Neural cell (in vitro differentiated cells): ENCODE data around the gene DAZL. TPM values are rescaled to one million over a fixed set of nuclear protein-coding genes. Genes with fewer than 3 reads are reported as not detected.
"Not testable (repeated sequence)": the region's sequence is repeated elsewhere in the genome, so short reads cannot be mapped to it uniquely, and the experiment has no call there.

ENCODE experiments used
- H2AFZ ChIP-seq: fragments of 200-600, 300-800 bp; sonication (generic), shearing (Covaris generic); 2 replicates; pipeline ENCODE4 v1.6.0; 2014; ENCODE audit warnings: low read depth, mild to moderate bottlenecking, antibody characterized with exemption, low read length, moderate library complexity
- H3F3A ChIP-seq: fragments of 200-600 bp; shearing (Covaris generic); 2 replicates; pipeline ENCODE4 v1.6.1; 2016; ENCODE audit warnings: mild to moderate bottlenecking, moderate library complexity, mixed read lengths, antibody characterized with exemption, low read length; ENCODE audit not compliant: insufficient read depth, poor library complexity, severe bottlenecking
- H3K27ac ChIP-seq: fragments of 200-600, 300-800 bp; sonication (generic), shearing (Covaris generic); 2 replicates; pipeline ENCODE4 v1.5.1; 2014; ENCODE audit warnings: mild to moderate bottlenecking, low read length, moderate library complexity
- H3K27me3 ChIP-seq: fragments of 300-800, 200-600 bp; sonication (generic), shearing (Covaris generic); 2 replicates; pipeline ENCODE4 v1.6.0; 2014; ENCODE audit warnings: mild to moderate bottlenecking, low read depth, low read length, moderate library complexity; ENCODE audit not compliant: insufficient read depth
- H3K36me3 ChIP-seq: fragments of 300-800, 200-600 bp; sonication (generic), shearing (Covaris generic); 2 replicates; pipeline ENCODE4 v1.5.1; 2014; ENCODE audit warnings: mild to moderate bottlenecking, antibody characterized with exemption, low read length, moderate library complexity; ENCODE audit not compliant: insufficient read depth
- H3K4me2 ChIP-seq: fragments of 300-800, 200-600 bp; sonication (generic), shearing (Covaris generic); 2 replicates; pipeline ENCODE4 v1.6.0; 2014; ENCODE audit warnings: mild to moderate bottlenecking, low read length
- H3K4me3 ChIP-seq: fragments of 300-800, 200-600 bp; sonication (generic), shearing (Covaris generic); 2 replicates; pipeline ENCODE4 v1.5.1; 2014; ENCODE audit warnings: mild to moderate bottlenecking, low read length, moderate library complexity
- H3K79me2 ChIP-seq: fragments of 200-600 bp; shearing (Covaris generic); replicated peaks from 2 replicates; pipeline ENCODE4 v1.6.0; 2014; ENCODE audit warnings: mild to moderate bottlenecking, low read length, moderate library complexity; ENCODE audit not compliant: insufficient read depth
- H3K9ac ChIP-seq: fragments of 300-800, 200-600 bp; sonication (generic), shearing (Covaris generic); 2 replicates; pipeline ENCODE4 v1.6.1; 2016; ENCODE audit warnings: mild to moderate bottlenecking, low read length, mixed read lengths
- H3K9me2 ChIP-seq: fragments of 200-600 bp; shearing (Covaris generic); 2 replicates; pipeline ENCODE4 v1.6.1; 2016; ENCODE audit warnings: mild to moderate bottlenecking, low read length, mixed read lengths; ENCODE audit not compliant: insufficient read depth
- H3K9me3 ChIP-seq: fragments of 200-600, 300-800 bp; sonication (generic), shearing (Covaris generic); 2 replicates; pipeline ENCODE4 v1.6.1; 2016; ENCODE audit warnings: mild to moderate bottlenecking, mixed run types, low read length, moderate library complexity, mixed read lengths
- H4K20me1 ChIP-seq: fragments of 200-600 bp; shearing (Covaris generic); 2 replicates; pipeline ENCODE4 v1.6.1; 2016; ENCODE audit warnings: mild to moderate bottlenecking, mixed run types; ENCODE audit not compliant: insufficient read depth
- EP300 ChIP-seq: fragments of 450-650 bp; conservative IDR thresholded peaks from 2 replicates; pipeline ENCODE4 v1.6.1; 2014; ENCODE audit warnings: antibody characterized with exemption, mild to moderate bottlenecking, moderate library complexity; ENCODE audit not compliant: poor library complexity, severe bottlenecking
- EZH2 ChIP-seq: fragments of 200-600, 300-800 bp; shearing (Covaris generic), sonication (generic); IDR thresholded peaks from 2 replicates; pipeline ENCODE4 v1.6.1; 2014; ENCODE audit warnings: antibody characterized with exemption, low read length, borderline replicate concordance, mild to moderate bottlenecking; ENCODE audit not compliant: insufficient read depth, poor library complexity, severe bottlenecking
- MXI1 ChIP-seq: fragments of 450-650 bp; conservative IDR thresholded peaks from 2 replicates; pipeline ENCODE4 v1.6.1; 2014; ENCODE audit warnings: antibody characterized with exemption, mild to moderate bottlenecking; ENCODE audit not compliant: poor library complexity, severe bottlenecking
- POLR2AphosphoS5 ChIP-seq: IDR thresholded peaks from 2 replicates; pipeline ENCODE4 v1.6.1; 2012
- RAD21 ChIP-seq: fragments of 450-650 bp; conservative IDR thresholded peaks from 2 replicates; pipeline ENCODE4 v1.6.1; 2014; ENCODE audit warnings: antibody characterized with exemption, mild to moderate bottlenecking, moderate library complexity
- SMC3 ChIP-seq: fragments of 450-650 bp; conservative IDR thresholded peaks from 2 replicates; pipeline ENCODE4 v1.6.1; 2014; ENCODE audit warnings: antibody characterized with exemption, mild to moderate bottlenecking, moderate library complexity; ENCODE audit not compliant: poor library complexity
- TAF1 ChIP-seq: IDR thresholded peaks from 2 replicates; pipeline ENCODE4 v1.6.1; 2012; ENCODE audit warnings: low read depth
- polyA plus RNA-seq: library from polyadenylated mRNA; depleted of rRNA; stranded (reverse); fragments of >200 nt; gene quantifications from 2 replicates; pipeline ENCODE4 v1.2.3, GENCODE V29; 2014
- TF ChIP-seq, protein P1 (sequence below): fragments of 450-650 bp; IDR thresholded peaks from 2 replicates; pipeline ENCODE4 v1.5.1; 2014; ENCODE audit warnings: antibody characterized with exemption, mild to moderate bottlenecking, moderate library complexity; ENCODE audit not compliant: poor library complexity, severe bottlenecking
- TF ChIP-seq, protein P2 (sequence below): IDR thresholded peaks from 2 replicates; pipeline ENCODE4 v1.6.1; 2012; ENCODE audit warnings: borderline replicate concordance

The DAZL gene
- polyA plus RNA-seq, 1 donor from 2014 or later = not detected

DNA sequence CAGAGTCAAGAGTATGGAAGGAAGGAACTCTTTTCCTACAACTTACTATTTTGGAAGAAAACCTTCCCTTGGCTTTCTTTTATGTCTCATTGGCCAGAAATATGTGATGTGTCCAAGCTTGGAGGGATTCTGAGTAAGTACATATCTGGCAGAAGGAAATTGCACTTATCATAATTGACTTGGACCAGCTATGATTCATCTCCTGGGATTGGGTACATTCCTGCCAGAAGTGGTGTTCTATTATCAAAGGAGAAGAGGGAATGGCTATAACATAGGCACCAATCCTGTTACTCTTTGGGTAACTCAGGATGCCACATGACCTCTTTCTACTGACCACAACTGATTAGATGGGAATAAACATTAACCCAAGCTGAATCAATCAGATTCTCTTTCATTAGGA is 13.5 kb upstream of the DAZL start:
- H2AFZ ChIP-seq = no peak overlapping the region
- no peaks in the 10 kb centered on the region for H3K79me2 ChIP-seq
- no peaks in the 10 kb centered on the region for H3K9me2 ChIP-seq
- no peak overlapping the region for H3K9ac ChIP-seq
- no peaks in the 10 kb centered on the region for H3K27me3 ChIP-seq
- H4K20me1 ChIP-seq = no peaks in the 10 kb centered on the region
- no peak overlapping the region for H3K4me2 ChIP-seq
- TF ChIP-seq, protein P1, sequence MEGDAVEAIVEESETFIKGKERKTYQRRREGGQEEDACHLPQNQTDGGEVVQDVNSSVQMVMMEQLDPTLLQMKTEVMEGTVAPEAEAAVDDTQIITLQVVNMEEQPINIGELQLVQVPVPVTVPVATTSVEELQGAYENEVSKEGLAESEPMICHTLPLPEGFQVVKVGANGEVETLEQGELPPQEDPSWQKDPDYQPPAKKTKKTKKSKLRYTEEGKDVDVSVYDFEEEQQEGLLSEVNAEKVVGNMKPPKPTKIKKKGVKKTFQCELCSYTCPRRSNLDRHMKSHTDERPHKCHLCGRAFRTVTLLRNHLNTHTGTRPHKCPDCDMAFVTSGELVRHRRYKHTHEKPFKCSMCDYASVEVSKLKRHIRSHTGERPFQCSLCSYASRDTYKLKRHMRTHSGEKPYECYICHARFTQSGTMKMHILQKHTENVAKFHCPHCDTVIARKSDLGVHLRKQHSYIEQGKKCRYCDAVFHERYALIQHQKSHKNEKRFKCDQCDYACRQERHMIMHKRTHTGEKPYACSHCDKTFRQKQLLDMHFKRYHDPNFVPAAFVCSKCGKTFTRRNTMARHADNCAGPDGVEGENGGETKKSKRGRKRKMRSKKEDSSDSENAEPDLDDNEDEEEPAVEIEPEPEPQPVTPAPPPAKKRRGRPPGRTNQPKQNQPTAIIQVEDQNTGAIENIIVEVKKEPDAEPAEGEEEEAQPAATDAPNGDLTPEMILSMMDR = no peak
- TF ChIP-seq POLR2AphosphoS5 = no peak
- TF ChIP-seq TAF1 = no peak
- no peak for TF ChIP-seq EZH2
- no peak for TF ChIP-seq MXI1
- no peak for TF ChIP-seq EP300
- TF ChIP-seq, protein P2, sequence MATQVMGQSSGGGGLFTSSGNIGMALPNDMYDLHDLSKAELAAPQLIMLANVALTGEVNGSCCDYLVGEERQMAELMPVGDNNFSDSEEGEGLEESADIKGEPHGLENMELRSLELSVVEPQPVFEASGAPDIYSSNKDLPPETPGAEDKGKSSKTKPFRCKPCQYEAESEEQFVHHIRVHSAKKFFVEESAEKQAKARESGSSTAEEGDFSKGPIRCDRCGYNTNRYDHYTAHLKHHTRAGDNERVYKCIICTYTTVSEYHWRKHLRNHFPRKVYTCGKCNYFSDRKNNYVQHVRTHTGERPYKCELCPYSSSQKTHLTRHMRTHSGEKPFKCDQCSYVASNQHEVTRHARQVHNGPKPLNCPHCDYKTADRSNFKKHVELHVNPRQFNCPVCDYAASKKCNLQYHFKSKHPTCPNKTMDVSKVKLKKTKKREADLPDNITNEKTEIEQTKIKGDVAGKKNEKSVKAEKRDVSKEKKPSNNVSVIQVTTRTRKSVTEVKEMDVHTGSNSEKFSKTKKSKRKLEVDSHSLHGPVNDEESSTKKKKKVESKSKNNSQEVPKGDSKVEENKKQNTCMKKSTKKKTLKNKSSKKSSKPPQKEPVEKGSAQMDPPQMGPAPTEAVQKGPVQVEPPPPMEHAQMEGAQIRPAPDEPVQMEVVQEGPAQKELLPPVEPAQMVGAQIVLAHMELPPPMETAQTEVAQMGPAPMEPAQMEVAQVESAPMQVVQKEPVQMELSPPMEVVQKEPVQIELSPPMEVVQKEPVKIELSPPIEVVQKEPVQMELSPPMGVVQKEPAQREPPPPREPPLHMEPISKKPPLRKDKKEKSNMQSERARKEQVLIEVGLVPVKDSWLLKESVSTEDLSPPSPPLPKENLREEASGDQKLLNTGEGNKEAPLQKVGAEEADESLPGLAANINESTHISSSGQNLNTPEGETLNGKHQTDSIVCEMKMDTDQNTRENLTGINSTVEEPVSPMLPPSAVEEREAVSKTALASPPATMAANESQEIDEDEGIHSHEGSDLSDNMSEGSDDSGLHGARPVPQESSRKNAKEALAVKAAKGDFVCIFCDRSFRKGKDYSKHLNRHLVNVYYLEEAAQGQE = no peak
- no peak for TF ChIP-seq RAD21
- no peak for TF ChIP-seq SMC3
- H3K4me3 ChIP-seq = no peak overlapping the region
- no peaks in the 10 kb centered on the region for H3K9me3 ChIP-seq
- no peaks in the 10 kb centered on the region for H3F3A ChIP-seq
- H3K36me3 ChIP-seq = no peaks in the 10 kb centered on the region
- H3K27ac ChIP-seq = no peak overlapping the region

DNA sequence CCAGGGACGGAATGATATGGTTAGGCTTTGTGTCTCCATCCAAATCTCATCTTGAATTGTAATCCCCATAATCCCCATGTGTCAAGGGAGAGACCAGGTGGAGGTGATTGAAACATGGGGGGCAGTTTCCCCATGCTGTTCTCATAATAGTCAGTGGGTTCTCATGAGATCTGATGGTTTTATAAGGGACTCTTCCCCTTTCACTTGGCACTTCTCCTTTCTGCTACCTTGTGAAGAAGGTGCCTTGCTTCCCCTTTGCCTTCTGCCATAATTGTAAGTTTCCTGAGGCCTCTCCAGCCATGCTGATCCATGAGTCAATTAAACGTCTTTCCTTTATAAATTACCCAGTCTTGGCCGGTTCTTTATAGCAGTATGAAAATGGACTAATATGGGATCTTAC is 11.9 kb upstream of the DAZL start:
- not testable (repeated sequence) for H3F3A ChIP-seq, H3K9ac ChIP-seq, H3K4me2 ChIP-seq, H3K4me3 ChIP-seq, H2AFZ ChIP-seq, H3K9me3 ChIP-seq, H3K27ac ChIP-seq, H3K79me2 ChIP-seq, H3K27me3 ChIP-seq, H3K9me2 ChIP-seq, H3K36me3 ChIP-seq, H4K20me1 ChIP-seq

DNA sequence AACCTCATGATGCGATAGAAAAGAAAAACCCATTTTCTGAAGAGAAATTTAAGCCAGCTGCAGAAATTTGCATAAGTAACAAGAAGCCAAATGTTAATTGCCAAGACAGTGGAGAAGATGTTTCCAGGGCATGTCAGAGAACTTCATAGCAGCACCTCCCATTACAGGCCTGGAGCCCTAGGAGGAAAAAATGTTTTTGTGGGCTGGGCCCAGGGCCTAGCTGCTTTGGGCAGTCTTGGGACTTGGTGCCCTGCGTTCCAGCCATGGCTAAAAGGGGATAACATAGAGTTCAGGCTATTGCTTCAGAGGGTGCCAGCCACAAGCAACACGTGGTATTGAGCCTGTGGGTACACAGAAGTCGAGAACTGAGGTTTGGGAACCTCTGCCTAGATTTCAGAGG is 10.9 kb upstream of the DAZL start:
- H3K9me3 ChIP-seq = no peaks in the 10 kb centered on the region
- no peak overlapping the region for H3K4me2 ChIP-seq
- no peak overlapping the region for H3K9ac ChIP-seq
- H3K36me3 ChIP-seq = no peaks in the 10 kb centered on the region
- H3K27ac ChIP-seq = no peak overlapping the region
- H3K27me3 ChIP-seq = no peaks in the 10 kb centered on the region
- H4K20me1 ChIP-seq = no peaks in the 10 kb centered on the region
- TF ChIP-seq POLR2AphosphoS5 (no peak), EP300 (no peak)
- TF ChIP-seq, protein P2 = no peak
- H3K9me2 ChIP-seq = no peaks in the 10 kb centered on the region
- no peaks in the 10 kb centered on the region for H3F3A ChIP-seq
- H3K4me3 ChIP-seq = no peak overlapping the region
- no peak overlapping the region for H2AFZ ChIP-seq
- no peaks in the 10 kb centered on the region for H3K79me2 ChIP-seq
